Caco-2 (cell line): ENCODE measurements around the gene RUFY4. TPM values are rescaled to one million over a fixed set of nuclear protein-coding genes. Genes with fewer than 3 reads are reported as not detected.
"Not testable (repeated sequence)": the region's sequence is repeated elsewhere in the genome, so short reads cannot be mapped to it uniquely, and the experiment has no call there.

Experiments used
- BruUV-seq: library from RNA; stranded (reverse); fragments of 400-500 nt; replicated peaks from 2 replicates; lab custom pipeline; 2021; lab: Mats Ljungman, UMichigan
- CTCF ChIA-PET: fragments of 300-600 bp; sonication (Branson Sonifier 250); formaldehyde crosslinking; loops from one replicate; lab custom pipeline; 2022; ENCODE audit warnings: antibody characterized with exemption; lab: Charles Lee
- POLR2A ChIA-PET: fragments of 300-600 bp; sonication (Branson Sonifier 250); formaldehyde crosslinking; loops from one replicate; lab custom pipeline; 2022; ENCODE audit warnings: antibody characterized with exemption; lab: Charles Lee
- DNase-seq, 2 experiments: peaks; one replicate each; pipeline versions ENCODE4 v3.0.0 to v3.0.0-alpha.2; 2020 to 2022
- H3K27me3 ChIP-seq: replicated peaks from 2 replicates; pipeline ENCODE4 v1.6.0; 2011; ENCODE audit warnings: low read length; ENCODE audit not compliant: control insufficient read depth, insufficient read depth
- H3K36me3 ChIP-seq: 2 replicates; pipeline ENCODE4 v1.5.1; 2011; ENCODE audit warnings: low read length; ENCODE audit not compliant: control insufficient read depth, insufficient read depth
- H3K4me1 ChIP-seq: fragments of 250-450 bp; sonication (Bioruptor Pico); 2 replicates; pipeline ENCODE4 v1.5.1; 2020; ENCODE audit warnings: mild to moderate bottlenecking
- H3K4me3 ChIP-seq: 2 replicates; pipeline ENCODE4 v1.5.1; 2011; ENCODE audit warnings: low read depth, mild to moderate bottlenecking, control low read depth, low read length
- H3K9me3 ChIP-seq: fragments of 250-450 bp; sonication (Bioruptor Pico); 2 replicates; pipeline ENCODE4 v1.5.1; 2020; ENCODE audit warnings: mild to moderate bottlenecking, moderate library complexity
- H3K27ac Mint-ChIP-seq: one replicate; pipeline ENCODE4 v1.8.0; 2022; ENCODE audit warnings: mixed read lengths; ENCODE audit not compliant: unreplicated experiment
- H3K27me3 Mint-ChIP-seq: one replicate; pipeline ENCODE4 v1.8.0; 2022; ENCODE audit warnings: mixed read lengths; ENCODE audit not compliant: insufficient read depth, unreplicated experiment
- H3K36me3 Mint-ChIP-seq: one replicate; pipeline ENCODE4 v1.8.0; 2022; ENCODE audit warnings: mild to moderate bottlenecking, mixed read lengths; ENCODE audit not compliant: insufficient read depth, unreplicated experiment
- H3K4me1 Mint-ChIP-seq: one replicate; pipeline ENCODE4 v1.8.0; 2022; ENCODE audit warnings: low read depth, mixed read lengths; ENCODE audit not compliant: unreplicated experiment
- H3K4me3 Mint-ChIP-seq: one replicate; pipeline ENCODE4 v1.8.0; 2022; ENCODE audit warnings: mild to moderate bottlenecking, moderate library complexity, mixed read lengths; ENCODE audit not compliant: unreplicated experiment
- H3K9me3 Mint-ChIP-seq: one replicate; pipeline ENCODE4 v1.8.0; 2022; ENCODE audit warnings: mixed read lengths; ENCODE audit not compliant: unreplicated experiment
- CTCF ChIP-seq, 2 experiments: fragments of 200-600 bp in 1 of 2; IDR thresholded peaks; 1 replicate in 1 of 2; 2 replicates in 1 of 2; pipeline versions ENCODE4 v1.5.1 to v1.8.0; 2011 to 2022; ENCODE audit warnings: antibody characterized with exemption in 1 of 2, control low read depth in 1 of 2, inconsistent platforms in 1 of 2, low read depth in 1 of 2, low read length in 1 of 2, mild to moderate bottlenecking in 1 of 2, moderate library complexity in 1 of 2; ENCODE audit not compliant: insufficient read depth in 1 of 2, severe bottlenecking in 1 of 2, unreplicated experiment in 1 of 2
- intact Hi-C: fragments of 100-400 bp; cut with micrococcal nuclease; formaldehyde crosslinking; loops from one replicate; pipeline ENCODE4 v1.10.0; 2022; ENCODE audit not compliant: unreplicated experiment
- total RNA-seq: library from RNA; stranded (reverse); gene quantifications from 2 replicates; pipeline ENCODE4 v1.2.3, GENCODE V29; 2022

The RUFY4 gene
- total RNA-seq, 1 experiment from 2014 or later, result not detected

GRCh38 chr2:218122286-218122685 lies 53.2 kb downstream of the RUFY4 start:
- H3K36me3 Mint-ChIP-seq, CTCF ChIA-PET, POLR2A ChIA-PET, H3K4me1 Mint-ChIP-seq, intact Hi-C loops, H3K36me3 ChIP-seq, BruUV-seq, H3K27ac Mint-ChIP-seq, H3K27me3 ChIP-seq, H3K4me3 Mint-ChIP-seq, H3K4me1 ChIP-seq, DNase-seq, H3K4me3 ChIP-seq, H3K27me3 Mint-ChIP-seq: not testable (repeated sequence)
- H3K9me3 ChIP-seq, result peaks cover 15% of the 10 kb centered on the region; the same call in 1 of the 2 replicates
- H3K9me3 Mint-ChIP-seq, result peaks cover 31% of the 10 kb centered on the region

GRCh38 chr2:218123986-218124385 lies 54.9 kb downstream of the RUFY4 start:
- Mint-ChIP-seq H3K36me3 (no peaks in the 10 kb centered on the region), H3K9me3 (peaks cover 26% of the 10 kb centered on the region), H3K4me3 (no peak overlapping the region), H3K4me1 (no peaks in the 10 kb centered on the region), H3K27me3 (no peaks in the 10 kb centered on the region), H3K27ac (no peak overlapping the region)
- TF ChIP-seq CTCF (IDR thresholded peaks at IDR 0.05; ENCODE audit: insufficient read depth in 1 of 2, low read depth in 1 of 2, low read length in 1 of 2, severe bottlenecking in 1 of 2, unreplicated experiment in 1 of 2), result no peak
- Histone ChIP-seq H3K9me3 (peaks cover 15% of the 10 kb centered on the region; the same call in 1 of the 2 replicates), H3K4me3 (no peak overlapping the region), H3K36me3 (no peaks in the 10 kb centered on the region), H3K27me3 (no peaks in the 10 kb centered on the region; the same call in 1 of the 2 replicates), H3K4me1 (no peaks in the 10 kb centered on the region)
- intact Hi-C loops, result no loop called here
- ChIA-PET CTCF (no interaction called here), POLR2A (interaction anchor here (0.6 kb wide), 1 partner anchor 1908 kb away, joined by 4 read pairs; no protein-coding TSS in a partner anchor)
- no TSS peak for BruUV-seq
- no peak for DNase-seq

GRCh38 chr2:218125095-218125494 lies 56.0 kb downstream of the RUFY4 start:
- no peak overlapping the region for H3K4me3 Mint-ChIP-seq
- intact Hi-C loops, result no loop called here
- H3K27me3 Mint-ChIP-seq, result peaks cover 6% of the 10 kb centered on the region
- H3K9me3 Mint-ChIP-seq, result peaks cover 22% of the 10 kb centered on the region
- no TSS peak for BruUV-seq
- no peaks in the 10 kb centered on the region; the same call in 1 of the 2 replicates for H3K27me3 ChIP-seq
- no peaks in the 10 kb centered on the region for H3K36me3 ChIP-seq
- ChIA-PET CTCF (interaction anchor here (0.6 kb wide), 1 partner anchor 106 kb away, joined by 4 read pairs; no protein-coding TSS in a partner anchor), POLR2A (no interaction called here)
- no peaks in the 10 kb centered on the region for H3K36me3 Mint-ChIP-seq
- H3K9me3 ChIP-seq, result peaks cover 15% of the 10 kb centered on the region; the same call in 1 of the 2 replicates
- no peaks in the 10 kb centered on the region for H3K4me1 ChIP-seq
- no peak for DNase-seq
- H3K4me1 Mint-ChIP-seq, result no peaks in the 10 kb centered on the region
- no peak for TF ChIP-seq CTCF (IDR thresholded peaks at IDR 0.05; ENCODE audit: insufficient read depth in 1 of 2, low read depth in 1 of 2, low read length in 1 of 2, severe bottlenecking in 1 of 2, unreplicated experiment in 1 of 2)
- no peak overlapping the region for H3K27ac Mint-ChIP-seq
- H3K4me3 ChIP-seq, result no peak overlapping the region
